Gastroesophageal sphincter (tissue), 4 donors: Measurements from ENCODE around the gene IQSEC1. TPM values are rescaled to one million over a fixed set of nuclear protein-coding genes. Genes with fewer than 3 reads are reported as not detected.

Experiments used
- ATAC-seq: fragments of 150-250 bp; one replicate; pipeline ENCODE4 v1.9.1; 2016; ENCODE audit warnings: mild to moderate bottlenecking, moderate library complexity
- H3K27ac ChIP-seq, 4 donors: fragments of 200-600 bp; sonication (generic) in 3 of 4; 1 replicate in 3 of 4; 2 replicates in 1 of 4; pipeline ENCODE4 v1.5.1; 2016 to 2019
- H3K27me3 ChIP-seq: fragments of 200-600 bp; sonication (generic); one replicate; pipeline ENCODE4 v1.5.1; 2019
- H3K36me3 ChIP-seq, 2 donors: fragments of 200-600 bp; sonication (generic); one replicate each; pipeline ENCODE4 v1.5.1; 2019; ENCODE audit warnings: control low read depth in 1 of 2
- H3K4me1 ChIP-seq, 3 donors: fragments of 200-600 bp; sonication (generic); 1 replicate in 2 of 3; 2 replicates in 1 of 3; pipeline ENCODE4 v1.5.1; 2016 to 2019; ENCODE audit warnings: control low read depth in 2 of 3
- H3K4me3 ChIP-seq, 2 donors: fragments of 200-600 bp; sonication (generic); one replicate each; pipeline ENCODE4 v1.5.1; 2019; ENCODE audit warnings: mild to moderate bottlenecking in 1 of 2, moderate library complexity in 1 of 2
- H3K9me3 ChIP-seq, 3 donors: fragments of 200-600 bp; sonication (generic); one replicate each; pipeline ENCODE4 v1.5.1; 2017 to 2019; ENCODE audit warnings: control low read depth in 2 of 3
- CTCF ChIP-seq, 4 experiments: fragments of 200-600 bp in 2 of 4; fragments of 450-650 bp in 2 of 4; sonication (generic) in 1 of 4; IDR thresholded peaks; one replicate each; pipeline ENCODE4 v1.5.1; 2017 to 2019; ENCODE audit warnings: antibody characterized with exemption in 4 of 4, mild to moderate bottlenecking in 2 of 4, moderate library complexity in 2 of 4
- EP300 ChIP-seq: sonication (generic); formaldehyde crosslinking; IDR thresholded peaks from one replicate; pipeline ENCODE4 v1.6.1; 2017; ENCODE audit warnings: antibody characterized with exemption, mild to moderate bottlenecking
- POLR2A ChIP-seq, 2 donors: fragments of 450-650 bp; IDR thresholded peaks; one replicate each; pipeline ENCODE4 v1.6.1; 2017; ENCODE audit warnings: antibody characterized with exemption in 2 of 2, mild to moderate bottlenecking in 2 of 2, moderate library complexity in 1 of 2
- POLR2AphosphoS5 ChIP-seq: sonication (generic); formaldehyde crosslinking; IDR thresholded peaks from one replicate; pipeline ENCODE4 v1.6.1; 2017; ENCODE audit warnings: antibody characterized with exemption
- WGBS, 2 donors: methylation state at CpG; one replicate each; pipeline ENCODE4 v1.1.5; 2018; ENCODE audit warnings: low coverage in 1 of 2; 5-methylcytosine and 5-hydroxymethylcytosine counted together
- total RNA-seq, 4 donors: library from RNA; depleted of rRNA; stranded (reverse); fragments of >200 nt; gene quantifications; one replicate each; pipeline ENCODE4 v1.1.0, GENCODE V29; 2016

Gene IQSEC1
- total RNA-seq, 4 donors from 2014 or later = 49.5 to 104 (median 61.7) TPM

- Histone ChIP-seq H3K4me1 (peaks cover 0 to 22% (median 10%) of the 10 kb centered on the region in 3 donors), H3K9me3 (no peaks in the 10 kb centered on the region), H3K36me3 (no peaks in the 10 kb centered on the region), H3K4me3 (no peak overlapping the region), H3K27ac (no peak overlapping the region), H3K27me3 (peaks cover 30% of the 10 kb centered on the region)
- ATAC-seq = no peak
- WGBS, 2 donors = 60 to 100% methylated on average over 1 to 2 of the region's 4 CpGs
- no peak for TF ChIP-seq EP300
- TF ChIP-seq CTCF (IDR thresholded peaks at IDR 0.05) = no peak
- TF ChIP-seq POLR2A (IDR thresholded peaks at IDR 0.05) = no peak
- TF ChIP-seq POLR2AphosphoS5 = no peak
These were observed 3.7 kb downstream of the IQSEC1 start for GRCh38 chr3:13069495-13069894.

GRCh38 chr3:13068269-13069010, 4.8 kb downstream of the IQSEC1 start:
- Histone ChIP-seq H3K4me3 (no peak overlapping the region), H3K27me3 (peaks cover 20% of the 10 kb centered on the region), H3K4me1 (peaks cover 0 to 17% (median 7%) of the 10 kb centered on the region in 3 donors), H3K9me3 (no peaks in the 10 kb centered on the region), H3K27ac (no peak overlapping the region), H3K36me3 (no peaks in the 10 kb centered on the region)
- 43 to 63% methylated on average over 2 of the region's 4 CpGs for WGBS, 2 donors
- no peak for ATAC-seq
- TF ChIP-seq CTCF (IDR thresholded peaks at IDR 0.05) (no peak), POLR2AphosphoS5 (no peak), EP300 (no peak), POLR2A (IDR thresholded peaks at IDR 0.05) (no peak)

- WGBS, 2 donors = no CpG with 5 or more reads among the region's 4 CpGs
- no peak for ATAC-seq
- Histone ChIP-seq H3K27ac (no peak overlapping the region), H3K27me3 (peaks cover 13% of the 10 kb centered on the region), H3K36me3 (no peaks in the 10 kb centered on the region), H3K4me1 (peaks cover 0 to 10% (median under 1%) of the 10 kb centered on the region in 3 donors), H3K9me3 (no peaks in the 10 kb centered on the region), H3K4me3 (no peak overlapping the region)
- no peak for TF ChIP-seq CTCF (IDR thresholded peaks at IDR 0.05)
- TF ChIP-seq EP300 = no peak
- TF ChIP-seq POLR2AphosphoS5 = no peak
- no peak for TF ChIP-seq POLR2A (IDR thresholded peaks at IDR 0.05)
These were observed 5.5 kb downstream of the IQSEC1 start for GRCh38 chr3:13067778-13068177.

GRCh38 chr3:13066834-13067233, 6.4 kb downstream of the IQSEC1 start:
- WGBS, 2 donors = no CpG with 5 or more reads among the region's 4 CpGs
- Histone ChIP-seq H3K36me3 (no peaks in the 10 kb centered on the region), H3K9me3 (no peaks in the 10 kb centered on the region), H3K27ac (no peak overlapping the region), H3K4me3 (no peak overlapping the region), H3K4me1 (peaks cover 0 to under 1% (median 0%) of the 10 kb centered on the region in 3 donors), H3K27me3 (peaks cover 4% of the 10 kb centered on the region)
- TF ChIP-seq EP300 (no peak), POLR2AphosphoS5 (no peak), POLR2A (IDR thresholded peaks at IDR 0.05) (no peak), CTCF (IDR thresholded peaks at IDR 0.05) (no peak)
- ATAC-seq = no peak

GRCh38 chr3:13066236-13066635, 7.0 kb downstream of the IQSEC1 start:
- H3K9me3 ChIP-seq = no peaks in the 10 kb centered on the region
- no peaks in the 10 kb centered on the region for H3K27me3 ChIP-seq
- no peak for TF ChIP-seq POLR2A (IDR thresholded peaks at IDR 0.05)
- no peak for TF ChIP-seq EP300
- no peak for TF ChIP-seq CTCF (IDR thresholded peaks at IDR 0.05)
- no peak for TF ChIP-seq POLR2AphosphoS5
- H3K4me1 ChIP-seq = no peaks in the 10 kb centered on the region
- H3K27ac ChIP-seq = no peak overlapping the region
- ATAC-seq = no peak
- WGBS, 2 donors = 71 to 88% methylated on average over 4 to 6 of the region's 11 CpGs
- no peak overlapping the region for H3K4me3 ChIP-seq
- no peaks in the 10 kb centered on the region for H3K36me3 ChIP-seq
